GM12878 (cell line): ENCODE data around the gene WDR31. TPM values are rescaled to one million over a fixed set of nuclear protein-coding genes. Genes with fewer than 3 reads are reported as not detected.
"Not testable (repeated sequence)": the region's sequence is repeated elsewhere in the genome, so short reads cannot be mapped to it uniquely, and the experiment has no call there.

Experiments
- ATAC-seq: fragments of 200-7000 bp; cut with Tn5 transposase; 3 replicates; pipeline ENCODE4 v1.9.1; 2020; ENCODE audit warnings: mild to moderate bottlenecking, moderate library complexity
- BruUV-seq: library from RNA; stranded (reverse); fragments of 400-500 nt; replicated peaks from 2 replicates; lab custom pipeline; 2021; lab: Mats Ljungman, UMichigan
- CTCF ChIA-PET: fragments of 300-600 bp; sonication (Branson Sonifier 250); formaldehyde crosslinking; extraction: SDS; loops from one replicate; lab custom pipeline; 2021; ENCODE audit warnings: inconsistent platforms; lab: Yijun Ruan, JAX
- POLR2A ChIA-PET: fragments of 350-600 bp; formaldehyde crosslinking; extraction: SDS; loops from one replicate; lab custom pipeline; 2021; ENCODE audit warnings: inconsistent platforms; lab: Charles Lee
- RAD21 ChIA-PET: fragments of 300-600 bp; sonication (Branson Sonifier 250); formaldehyde crosslinking; loops from one replicate; lab custom pipeline; 2023; ENCODE audit warnings: antibody characterized with exemption; ENCODE audit not compliant: unreplicated experiment; lab: Charles Lee
- SMC1A ChIA-PET: fragments of 300-600 bp; sonication (Branson Sonifier 250); formaldehyde crosslinking; loops from one replicate; lab custom pipeline; 2023; ENCODE audit not compliant: unreplicated experiment, uncharacterized antibody; lab: Charles Lee
- DNase-seq: peaks from one replicate; pipeline ENCODE4 v3.0.0-alpha.2; 2011; ENCODE audit warnings: low read depth, low spot score
- FAIRE-seq: peaks from 3 replicates; lab custom pipeline; 2011; peaks lifted over from hg19 to GRCh38; lab: Jason Lieb, UNC
- H2AFZ ChIP-seq: 2 replicates; pipeline ENCODE4 v1.6.0; 2011; ENCODE audit warnings: low read depth, low read length, control low read depth; ENCODE audit not compliant: control insufficient read depth
- H3K27ac ChIP-seq: 2 replicates; pipeline ENCODE4 v1.5.1; 2011; ENCODE audit warnings: control low read depth; ENCODE audit not compliant: control insufficient read depth, insufficient read depth
- H3K27me3 ChIP-seq, 2 experiments: replicated peaks in 1 of 2; 2 replicates each; pipeline versions ENCODE4 v1.6.0 to v1.6.1; 2011; ENCODE audit warnings: low read length in 1 of 2; ENCODE audit not compliant: control insufficient read depth in 2 of 2, insufficient read depth in 2 of 2
- H3K36me3 ChIP-seq, 2 experiments: 2 replicates each; pipeline ENCODE4 v1.5.1; 2011; ENCODE audit warnings: low read length in 1 of 2; ENCODE audit not compliant: control insufficient read depth in 2 of 2, insufficient read depth in 2 of 2
- H3K4me1 ChIP-seq: 2 replicates; pipeline ENCODE4 v1.6.1; 2011; ENCODE audit warnings: mild to moderate bottlenecking, low read length, moderate library complexity, mixed read lengths; ENCODE audit not compliant: control insufficient read depth, insufficient read depth
- H3K4me2 ChIP-seq: 2 replicates; pipeline ENCODE4 v1.6.0; 2011; ENCODE audit warnings: control low read depth; ENCODE audit not compliant: control insufficient read depth, insufficient read depth
- H3K4me3 ChIP-seq: fragments of 200-600 bp; sonication (generic); 2 replicates; pipeline ENCODE4 v1.5.1; 2016
- H3K79me2 ChIP-seq: 2 replicates; pipeline ENCODE4 v1.6.0; 2011; ENCODE audit warnings: low read length; ENCODE audit not compliant: control insufficient read depth, insufficient read depth
- H3K9ac ChIP-seq: 2 replicates; pipeline ENCODE4 v1.8.0; 2011; ENCODE audit warnings: low read length, control low read depth, mixed read lengths; ENCODE audit not compliant: control insufficient read depth, insufficient read depth
- H3K9me3 ChIP-seq: replicated peaks from 3 replicates; pipeline ENCODE4 v1.5.1; 2011; ENCODE audit warnings: mild to moderate bottlenecking, low read length; ENCODE audit not compliant: control insufficient read depth, insufficient read depth
- H4K20me1 ChIP-seq: 2 replicates; pipeline ENCODE4 v1.6.0; 2011; ENCODE audit not compliant: control insufficient read depth, insufficient read depth
- HDAC6 ChIP-seq: fragments of 200-600 bp; sonication (generic); IDR thresholded peaks from one replicate; pipeline ENCODE4 v1.8.0; 2017; ENCODE audit warnings: antibody characterized with exemption; ENCODE audit not compliant: unreplicated experiment
- IKZF1 ChIP-seq: fragments of 450-650 bp; conservative IDR thresholded peaks from 2 replicates; pipeline ENCODE4 v1.6.1; 2017; ENCODE audit warnings: antibody characterized with exemption, mild to moderate bottlenecking
- PAX8 ChIP-seq: fragments of 450-650 bp; IDR thresholded peaks from 2 replicates; pipeline ENCODE4 v1.6.1; 2017; ENCODE audit warnings: mild to moderate bottlenecking, moderate library complexity
- ZNF274 ChIP-seq: IDR thresholded peaks from one replicate; pipeline ENCODE4 v1.8.0; 2011; ENCODE audit not compliant: insufficient read length, insufficient read depth
- WGBS: methylation state at CpG from one replicate; pipeline ENCODE4 v1.1.6; 2016; ENCODE audit warnings: low lambda C conversion rate; ENCODE audit not compliant: insufficient replicate concordance, insufficient coverage; ENCODE audit errors: missing lambda C conversion rate; 5-methylcytosine and 5-hydroxymethylcytosine counted together
- in situ Hi-C: fragments of 300-500 bp; cut with MboI; formaldehyde crosslinking; loops from 9 replicates; pipeline ENCODE4 v1.14.3; 2018; ENCODE audit warnings: mixed read lengths
- intact Hi-C: fragments of 100-400 bp; cut with micrococcal nuclease; formaldehyde crosslinking; loops from one replicate; pipeline ENCODE4 v1.14.2; 2022; ENCODE audit not compliant: unreplicated experiment
- polyA plus RNA-seq, 11 experiments: library from polyadenylated mRNA; depleted of rRNA in 4 of 11; unstranded in 6 of 11; stranded (reverse) in 5 of 11; fragments of >200 nt; fragmentation: Nextera tagmentation in 4 of 11; fragmentation: Illumina TruSeq in 1 of 11; extraction: Ambion mirVana in 4 of 11; extraction: Trizol in 1 of 11; gene quantifications; 1 replicate in 1 of 11; 2 replicates in 10 of 11; pipeline versions ENCODE4 v1.2.1 to v1.2.3, GENCODE V29; 2011 to 2016; ENCODE audit warnings: inconsistent platforms in 2 of 11, missing spikeins in 2 of 11, low read depth in 1 of 11
- total RNA-seq, 4 experiments: library from RNA; depleted of rRNA in 3 of 4; stranded (reverse); fragments of >200 nt in 3 of 4; fragmentation: Illumina TruSeq in 1 of 4; extraction: Trizol in 1 of 4; gene quantifications; 2 replicates each; pipeline versions ENCODE4 v1.2.1 to v1.2.3, GENCODE V29; 2013 to 2021
- TF ChIP-seq, protein P1 (sequence below): IDR thresholded peaks from 2 replicates; pipeline ENCODE4 v1.6.1; 2011; ENCODE audit warnings: mild to moderate bottlenecking, low read depth, low read length, moderate library complexity; ENCODE audit not compliant: insufficient replicate concordance
- TF ChIP-seq, protein P2 (sequence below): IDR thresholded peaks from 2 replicates; pipeline ENCODE4 v1.6.1; 2012; ENCODE audit warnings: mild to moderate bottlenecking, low read depth, low read length

WDR31 gene
- total and polyA plus RNA-seq, 10 of the 15 experiments (the other 5 are each of a cell fraction or from before 2014, with no cell fraction given), result 0.26 to 1.7 (median 0.79) TPM

DNA sequence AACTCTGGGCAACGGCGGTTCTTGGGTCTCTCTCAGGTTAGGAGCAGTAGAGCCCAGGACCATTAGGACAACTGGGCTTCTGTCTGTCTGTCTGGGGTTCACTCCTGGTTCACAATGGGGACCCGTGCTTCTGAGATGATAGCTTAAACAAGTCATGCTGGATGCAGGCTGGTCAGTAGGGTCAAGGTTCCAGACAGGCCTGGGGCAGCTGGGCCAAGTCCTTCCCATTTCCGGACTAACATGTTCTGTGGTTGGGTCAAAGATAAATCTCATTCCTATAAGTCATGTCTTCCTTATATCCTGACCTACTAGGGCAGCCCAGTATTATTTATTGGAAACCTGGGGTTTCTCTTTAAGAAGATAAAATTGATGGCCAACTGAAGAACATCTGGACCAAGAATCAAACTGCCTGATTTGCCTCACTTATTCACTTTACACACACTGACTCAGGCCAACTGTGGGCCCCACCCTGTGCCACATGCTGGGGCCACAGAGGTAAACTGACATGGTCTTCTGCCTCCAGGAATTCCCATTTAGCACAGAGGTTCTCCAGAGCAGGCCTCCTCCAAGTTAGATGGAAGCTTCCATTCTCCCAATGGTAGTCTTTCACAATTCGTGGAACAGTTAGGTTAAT, 28.4 kb upstream of the WDR31 start (continued):
- no peak for TF ChIP-seq PAX8

DNA sequence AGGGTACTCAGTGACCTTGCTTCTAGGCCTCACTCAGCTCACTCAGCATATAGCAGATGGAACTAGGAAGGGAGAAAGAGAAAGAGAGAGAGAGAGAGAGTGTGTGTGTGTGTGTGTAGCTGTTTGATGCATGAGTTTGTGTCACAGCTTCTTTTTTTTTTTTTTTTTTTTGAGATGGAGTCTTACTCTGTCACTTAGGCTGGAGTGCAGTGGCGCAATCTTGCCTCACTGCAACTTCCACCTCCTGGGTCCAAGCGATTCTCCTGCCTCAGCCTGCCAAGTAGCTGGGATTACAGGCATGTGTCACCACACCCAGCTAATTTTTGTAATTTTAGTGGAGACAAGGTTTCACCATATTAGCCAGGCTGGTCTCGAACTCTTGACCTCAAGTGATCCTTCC, 25.6 kb upstream of the WDR31 start:
- DNase-seq, H3K4me1 ChIP-seq, H3K4me2 ChIP-seq, SMC1A ChIA-PET, in situ Hi-C loops, H2AFZ ChIP-seq, H4K20me1 ChIP-seq, H3K9me3 ChIP-seq, BruUV-seq, H3K4me3 ChIP-seq, H3K79me2 ChIP-seq, FAIRE-seq, RAD21 ChIA-PET, H3K36me3 ChIP-seq, H3K27ac ChIP-seq, H3K27me3 ChIP-seq, ATAC-seq, intact Hi-C loops, H3K9ac ChIP-seq: not testable (repeated sequence)
- 45% methylated on average over 2 of the region's 3 CpGs for WGBS
- ChIA-PET POLR2A (interaction anchor here (0.6 kb wide), 1 partner anchor 79 kb away, joined by 4 read pairs; no protein-coding TSS in a partner anchor), CTCF (interaction anchor here (0.8 to 1.1 kb wide), 2 partner anchors 10 to 11 kb away, joined by 3 read pairs; partner anchors contain the start of gene HDHD3)

DNA sequence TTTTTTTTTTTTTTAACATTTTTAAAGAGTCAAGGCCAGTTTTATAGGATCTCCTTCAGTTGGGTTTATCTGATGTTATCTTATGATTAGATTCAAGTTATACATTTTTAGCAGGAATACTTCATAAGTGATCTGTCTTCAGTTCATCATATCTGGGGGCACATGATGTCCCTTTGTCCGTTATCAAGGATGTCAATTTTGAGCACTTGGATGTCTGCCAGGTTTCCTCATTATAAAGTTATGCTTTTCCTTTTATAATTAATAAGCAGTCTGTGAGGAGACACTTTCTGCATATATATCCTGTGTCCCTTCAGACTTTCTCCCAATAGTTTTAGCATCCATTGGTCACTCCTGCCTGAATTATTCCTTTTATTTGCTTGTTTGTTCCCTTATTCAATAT, 24.9 kb upstream of the WDR31 start:
- WGBS, result 81% methylated on average over 1 of the region's 1 CpG
- Histone ChIP-seq H3K9me3 (no peaks in the 10 kb centered on the region), H2AFZ (no peak overlapping the region), H3K36me3 (no peaks in the 10 kb centered on the region), H3K27ac (no peak overlapping the region), H3K79me2 (no peaks in the 10 kb centered on the region), H3K4me3 (no peak overlapping the region), H3K4me1 (no peaks in the 10 kb centered on the region), H4K20me1 (no peaks in the 10 kb centered on the region), H3K4me2 (no peak overlapping the region), H3K9ac (no peak overlapping the region), H3K27me3 (no peaks in the 10 kb centered on the region)
- CTCF ChIA-PET, result interaction anchor here (0.6 to 1.1 kb wide), 2 partner anchors 10 to 12 kb away, joined by 3 to 4 read pairs (median 3); partner anchors contain the start of gene HDHD3
- ATAC-seq (no peak), DNase-seq (no peak), FAIRE-seq (no peak)
- RAD21 ChIA-PET, result no interaction called here
- POLR2A ChIA-PET, result interaction anchor here (0.6 to 1.2 kb wide), 4 partner anchors 12 to 493 kb away, joined by 4 to 5 read pairs (median 4); partner anchors contain the start of gene HDHD3
- in situ Hi-C loops (no loop called here), intact Hi-C loops (no loop called here)
- no TSS peak for BruUV-seq
- SMC1A ChIA-PET, result interaction anchor here (1.0 to 1.4 kb wide), 2 partner anchors 73 to 166 kb away, joined by 3 to 4 read pairs; no protein-coding TSS in a partner anchor
- TF ChIP-seq HDAC6 (no peak), IKZF1 (no peak), ZNF274 (no peak)
- TF ChIP-seq, protein P1, sequence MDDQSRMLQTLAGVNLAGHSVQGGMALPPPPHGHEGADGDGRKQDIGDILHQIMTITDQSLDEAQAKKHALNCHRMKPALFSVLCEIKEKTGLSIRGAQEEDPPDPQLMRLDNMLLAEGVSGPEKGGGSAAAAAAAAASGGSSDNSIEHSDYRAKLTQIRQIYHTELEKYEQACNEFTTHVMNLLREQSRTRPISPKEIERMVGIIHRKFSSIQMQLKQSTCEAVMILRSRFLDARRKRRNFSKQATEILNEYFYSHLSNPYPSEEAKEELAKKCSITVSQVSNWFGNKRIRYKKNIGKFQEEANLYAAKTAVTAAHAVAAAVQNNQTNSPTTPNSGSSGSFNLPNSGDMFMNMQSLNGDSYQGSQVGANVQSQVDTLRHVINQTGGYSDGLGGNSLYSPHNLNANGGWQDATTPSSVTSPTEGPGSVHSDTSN, result no peak
- TF ChIP-seq, protein P2, sequence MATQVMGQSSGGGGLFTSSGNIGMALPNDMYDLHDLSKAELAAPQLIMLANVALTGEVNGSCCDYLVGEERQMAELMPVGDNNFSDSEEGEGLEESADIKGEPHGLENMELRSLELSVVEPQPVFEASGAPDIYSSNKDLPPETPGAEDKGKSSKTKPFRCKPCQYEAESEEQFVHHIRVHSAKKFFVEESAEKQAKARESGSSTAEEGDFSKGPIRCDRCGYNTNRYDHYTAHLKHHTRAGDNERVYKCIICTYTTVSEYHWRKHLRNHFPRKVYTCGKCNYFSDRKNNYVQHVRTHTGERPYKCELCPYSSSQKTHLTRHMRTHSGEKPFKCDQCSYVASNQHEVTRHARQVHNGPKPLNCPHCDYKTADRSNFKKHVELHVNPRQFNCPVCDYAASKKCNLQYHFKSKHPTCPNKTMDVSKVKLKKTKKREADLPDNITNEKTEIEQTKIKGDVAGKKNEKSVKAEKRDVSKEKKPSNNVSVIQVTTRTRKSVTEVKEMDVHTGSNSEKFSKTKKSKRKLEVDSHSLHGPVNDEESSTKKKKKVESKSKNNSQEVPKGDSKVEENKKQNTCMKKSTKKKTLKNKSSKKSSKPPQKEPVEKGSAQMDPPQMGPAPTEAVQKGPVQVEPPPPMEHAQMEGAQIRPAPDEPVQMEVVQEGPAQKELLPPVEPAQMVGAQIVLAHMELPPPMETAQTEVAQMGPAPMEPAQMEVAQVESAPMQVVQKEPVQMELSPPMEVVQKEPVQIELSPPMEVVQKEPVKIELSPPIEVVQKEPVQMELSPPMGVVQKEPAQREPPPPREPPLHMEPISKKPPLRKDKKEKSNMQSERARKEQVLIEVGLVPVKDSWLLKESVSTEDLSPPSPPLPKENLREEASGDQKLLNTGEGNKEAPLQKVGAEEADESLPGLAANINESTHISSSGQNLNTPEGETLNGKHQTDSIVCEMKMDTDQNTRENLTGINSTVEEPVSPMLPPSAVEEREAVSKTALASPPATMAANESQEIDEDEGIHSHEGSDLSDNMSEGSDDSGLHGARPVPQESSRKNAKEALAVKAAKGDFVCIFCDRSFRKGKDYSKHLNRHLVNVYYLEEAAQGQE, result no peak
